ENCODE measurements around the gene STAB1. TPM values are rescaled to one million over a fixed set of nuclear protein-coding genes. Genes with fewer than 3 reads are reported as not detected.

The STAB1 gene
- polyA plus RNA-seq, 1 donor (not counting 4 experiments of a cell fraction or from before 2014, with no cell fraction given), result not detected

DNA sequence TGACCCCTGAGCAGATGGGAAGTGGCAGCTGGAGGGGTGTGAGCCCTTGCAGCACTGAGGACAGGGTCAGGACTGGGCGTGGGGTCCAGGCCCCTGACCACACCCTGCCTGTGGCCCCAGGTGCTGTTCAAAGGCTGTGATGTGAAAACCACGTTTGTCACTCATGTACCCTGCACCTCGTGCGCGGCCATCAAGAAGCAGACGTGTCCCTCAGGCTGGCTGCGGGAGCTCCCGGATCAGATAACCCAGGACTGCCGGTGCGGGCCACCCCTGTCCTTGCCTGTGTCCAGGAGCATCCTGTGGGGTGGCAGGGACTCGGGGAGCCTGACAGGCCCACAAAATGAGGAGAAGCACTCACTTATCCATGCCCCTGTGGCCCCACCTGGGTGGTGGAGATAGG is 5.9 kb downstream of the STAB1 start:
- TF ChIP-seq CTCF (optimal IDR thresholded peaks at IDR 0.05 in 1 of 3, IDR thresholded peaks at IDR 0.05 in 1 of 3, conservative IDR thresholded peaks at IDR 0.05 in 1 of 3; ENCODE audit: extremely low read depth in 1 of 3, insufficient read depth in 2 of 3, low read length in 3 of 3) (no peak), EZH2 (IDR thresholded peaks at IDR 0.05; ENCODE audit: low read length) (no peak)
- peaks cover 9% of the 10 kb centered on the region for H3K27me3 ChIP-seq (ENCODE audit: control insufficient read depth, extremely low read depth, insufficient read depth, low read length)
- no peak overlapping the region for H3K27ac ChIP-seq (ENCODE audit: control insufficient read depth, insufficient read depth, low read length)
- H3K9me3 ChIP-seq (ENCODE audit: control insufficient read depth, low read depth, low read length), result no peaks in the 10 kb centered on the region
- H3K9me1 ChIP-seq (ENCODE audit: control insufficient read depth, extremely low read depth, insufficient read depth, low read length), result no peaks in the 10 kb centered on the region
- no peaks in the 10 kb centered on the region for H4K20me1 ChIP-seq (ENCODE audit: control insufficient read depth, extremely low read depth, insufficient read depth, low read length)
- dilution Hi-C loops (cut with MboI; ENCODE audit: extremely low pct_ligation_motif_present, low sequenced_read_pairs), result no loop called here
- H3K36me3 ChIP-seq (ENCODE audit: control insufficient read depth in 2 of 2, extremely low read depth in 1 of 2, insufficient read depth in 2 of 2, low read length in 2 of 2), result no peaks in the 10 kb centered on the region
- no peak overlapping the region for H3K4me3 ChIP-seq (ENCODE audit: control insufficient read depth in 2 of 3, extremely low read depth in 1 of 3, insufficient read depth in 2 of 3, low read depth in 1 of 3, low read length in 3 of 3)
- FAIRE-seq, result no peak
- no peak overlapping the region for H3K4me2 ChIP-seq (ENCODE audit: control insufficient read depth, extremely low read depth, insufficient read depth, low read depth, low read length)
- DNase-seq (ENCODE audit: low read depth, low spot score), result no peak
- no peak overlapping the region for H3K9ac ChIP-seq (ENCODE audit: control insufficient read depth, extremely low read depth, insufficient read depth, low read length)
- H2AFZ ChIP-seq (ENCODE audit: control insufficient read depth, low read length), result no peak overlapping the region
- H3K79me2 ChIP-seq (ENCODE audit: control insufficient read depth, insufficient read depth, low read length), result no peaks in the 10 kb centered on the region
- H3K4me1 ChIP-seq (ENCODE audit: control insufficient read depth, extremely low read depth, insufficient read depth, low read length), result no peaks in the 10 kb centered on the region

DNA sequence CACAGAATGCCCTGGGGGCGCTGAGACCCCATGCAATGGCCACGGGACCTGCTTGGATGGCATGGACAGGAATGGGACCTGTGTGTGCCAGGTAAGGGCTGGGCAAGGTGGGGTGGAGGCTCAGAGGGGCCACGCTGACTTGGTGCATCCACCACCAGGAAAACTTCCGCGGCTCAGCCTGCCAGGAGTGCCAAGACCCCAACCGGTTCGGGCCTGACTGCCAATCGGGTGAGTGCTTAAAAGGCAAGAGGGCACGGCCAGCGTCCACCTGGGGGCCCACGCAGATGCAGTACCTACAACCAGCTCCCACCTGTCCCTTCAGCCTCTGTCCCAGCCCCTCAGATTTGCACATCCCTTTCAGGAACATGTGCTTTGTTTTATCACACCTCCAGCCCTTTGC is 6.9 kb downstream of the STAB1 start:
- H3K9ac ChIP-seq (ENCODE audit: control insufficient read depth, extremely low read depth, insufficient read depth, low read length), result no peak overlapping the region
- H4K20me1 ChIP-seq (ENCODE audit: control insufficient read depth, extremely low read depth, insufficient read depth, low read length), result no peaks in the 10 kb centered on the region
- H3K9me3 ChIP-seq (ENCODE audit: control insufficient read depth, low read depth, low read length), result no peaks in the 10 kb centered on the region
- no peaks in the 10 kb centered on the region for H3K36me3 ChIP-seq (ENCODE audit: control insufficient read depth in 2 of 2, extremely low read depth in 1 of 2, insufficient read depth in 2 of 2, low read length in 2 of 2)
- H3K4me1 ChIP-seq (ENCODE audit: control insufficient read depth, extremely low read depth, insufficient read depth, low read length), result no peaks in the 10 kb centered on the region
- H3K27me3 ChIP-seq (ENCODE audit: control insufficient read depth, extremely low read depth, insufficient read depth, low read length), result peaks cover 9% of the 10 kb centered on the region
- H3K4me2 ChIP-seq (ENCODE audit: control insufficient read depth, extremely low read depth, insufficient read depth, low read depth, low read length), result no peak overlapping the region
- TF ChIP-seq CTCF (optimal IDR thresholded peaks at IDR 0.05 in 1 of 3, IDR thresholded peaks at IDR 0.05 in 1 of 3, conservative IDR thresholded peaks at IDR 0.05 in 1 of 3; ENCODE audit: extremely low read depth in 1 of 3, insufficient read depth in 2 of 3, low read length in 3 of 3) (no peak), EZH2 (IDR thresholded peaks at IDR 0.05; ENCODE audit: low read length) (no peak)
- H3K79me2 ChIP-seq (ENCODE audit: control insufficient read depth, insufficient read depth, low read length), result no peaks in the 10 kb centered on the region
- DNase-seq (ENCODE audit: low read depth, low spot score), result no peak
- no peak for FAIRE-seq
- H2AFZ ChIP-seq (ENCODE audit: control insufficient read depth, low read length), result no peak overlapping the region
- no peaks in the 10 kb centered on the region for H3K9me1 ChIP-seq (ENCODE audit: control insufficient read depth, extremely low read depth, insufficient read depth, low read length)
- dilution Hi-C loops (cut with MboI; ENCODE audit: extremely low pct_ligation_motif_present, low sequenced_read_pairs), result no loop called here
- H3K27ac ChIP-seq (ENCODE audit: control insufficient read depth, insufficient read depth, low read length), result no peak overlapping the region
- H3K4me3 ChIP-seq (ENCODE audit: control insufficient read depth in 2 of 3, extremely low read depth in 1 of 3, insufficient read depth in 2 of 3, low read depth in 1 of 3, low read length in 3 of 3), result no peak overlapping the region
